GM13976 (cell line): ENCODE data around the gene DSG3.
"Not testable (repeated sequence)": the region's sequence is repeated elsewhere in the genome, so short reads cannot be mapped to it uniquely, and the experiment has no call there.

Source experiments
- DNase-seq: peaks from one replicate; pipeline ENCODE4 v3.0.0; 2012; ENCODE audit warnings: low spot score
- in situ Hi-C: fragments of 300-500 bp; cut with MboI; formaldehyde crosslinking; loops from one replicate; pipeline ENCODE4 v1.12.0; 2022; ENCODE audit warnings: low sequenced_read_pairs, mixed read lengths, inconsistent platforms; ENCODE audit not compliant: unreplicated experiment
- TF ChIP-seq, protein P1 (sequence below): IDR thresholded peaks from 2 replicates; pipeline ENCODE4 v1.5.1; 2012; ENCODE audit warnings: borderline replicate concordance, mild to moderate bottlenecking; ENCODE audit not compliant: insufficient read depth; ENCODE audit errors: extremely low read depth, missing control alignments, control extremely low read depth

The DSG3 gene

GRCh38 chr18:31506024-31506742, 58.6 kb downstream of the DSG3 start:
- TF ChIP-seq, protein P1, sequence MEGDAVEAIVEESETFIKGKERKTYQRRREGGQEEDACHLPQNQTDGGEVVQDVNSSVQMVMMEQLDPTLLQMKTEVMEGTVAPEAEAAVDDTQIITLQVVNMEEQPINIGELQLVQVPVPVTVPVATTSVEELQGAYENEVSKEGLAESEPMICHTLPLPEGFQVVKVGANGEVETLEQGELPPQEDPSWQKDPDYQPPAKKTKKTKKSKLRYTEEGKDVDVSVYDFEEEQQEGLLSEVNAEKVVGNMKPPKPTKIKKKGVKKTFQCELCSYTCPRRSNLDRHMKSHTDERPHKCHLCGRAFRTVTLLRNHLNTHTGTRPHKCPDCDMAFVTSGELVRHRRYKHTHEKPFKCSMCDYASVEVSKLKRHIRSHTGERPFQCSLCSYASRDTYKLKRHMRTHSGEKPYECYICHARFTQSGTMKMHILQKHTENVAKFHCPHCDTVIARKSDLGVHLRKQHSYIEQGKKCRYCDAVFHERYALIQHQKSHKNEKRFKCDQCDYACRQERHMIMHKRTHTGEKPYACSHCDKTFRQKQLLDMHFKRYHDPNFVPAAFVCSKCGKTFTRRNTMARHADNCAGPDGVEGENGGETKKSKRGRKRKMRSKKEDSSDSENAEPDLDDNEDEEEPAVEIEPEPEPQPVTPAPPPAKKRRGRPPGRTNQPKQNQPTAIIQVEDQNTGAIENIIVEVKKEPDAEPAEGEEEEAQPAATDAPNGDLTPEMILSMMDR = no peak
- in situ Hi-C loops = no loop called here
- no peak for DNase-seq

DNA sequence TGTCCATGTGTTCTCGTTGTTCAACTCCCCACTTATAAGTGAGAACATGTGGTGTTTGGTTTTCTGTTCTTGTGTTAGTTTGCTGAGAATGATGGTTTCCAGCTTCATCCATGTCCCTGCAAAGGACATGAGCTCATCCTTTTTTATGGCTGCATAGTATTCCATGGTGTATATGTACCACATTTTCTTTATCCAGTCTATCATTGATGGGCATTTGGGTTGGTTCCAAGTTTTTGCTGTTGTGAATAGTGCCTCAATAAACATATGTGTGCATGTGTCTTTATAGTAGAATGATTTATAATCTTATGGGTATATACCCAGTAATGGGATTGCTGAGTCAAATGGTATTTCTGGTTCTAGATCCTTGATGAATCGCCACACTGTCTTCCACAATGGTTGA, 59.6 kb downstream of the DSG3 start:
- DNase-seq, in situ Hi-C loops: not testable (repeated sequence)

- DNase-seq = no peak
- TF ChIP-seq, protein P1 = no peak
- in situ Hi-C loops = no loop called here
These were observed 61.2 kb downstream of the DSG3 start for GRCh38 chr18:31508781-31509180.

GRCh38 chr18:31509571-31509970, 62.0 kb downstream of the DSG3 start:
- no peak for DNase-seq
- TF ChIP-seq, protein P1 = no peak
- in situ Hi-C loops = no loop called here

- TF ChIP-seq, protein P1 = no peak
- DNase-seq = no peak
- in situ Hi-C loops = no loop called here
These were observed 62.8 kb downstream of the DSG3 start for GRCh38 chr18:31510319-31510718.

GRCh38 chr18:31511098-31511497, 63.6 kb downstream of the DSG3 start:
- in situ Hi-C loops = no loop called here
- TF ChIP-seq, protein P1 = no peak
- no peak for DNase-seq

- DNase-seq = no peak
- in situ Hi-C loops = no loop called here
- TF ChIP-seq, protein P1 = no peak
These were observed 64.7 kb downstream of the DSG3 start for GRCh38 chr18:31512203-31512764.
